ENCODE results near the gene DNAJC7.
A peak's percentile ranks its signal among the peaks of the same experiment; 100 is the strongest.

DNAJC7 gene

DNA sequence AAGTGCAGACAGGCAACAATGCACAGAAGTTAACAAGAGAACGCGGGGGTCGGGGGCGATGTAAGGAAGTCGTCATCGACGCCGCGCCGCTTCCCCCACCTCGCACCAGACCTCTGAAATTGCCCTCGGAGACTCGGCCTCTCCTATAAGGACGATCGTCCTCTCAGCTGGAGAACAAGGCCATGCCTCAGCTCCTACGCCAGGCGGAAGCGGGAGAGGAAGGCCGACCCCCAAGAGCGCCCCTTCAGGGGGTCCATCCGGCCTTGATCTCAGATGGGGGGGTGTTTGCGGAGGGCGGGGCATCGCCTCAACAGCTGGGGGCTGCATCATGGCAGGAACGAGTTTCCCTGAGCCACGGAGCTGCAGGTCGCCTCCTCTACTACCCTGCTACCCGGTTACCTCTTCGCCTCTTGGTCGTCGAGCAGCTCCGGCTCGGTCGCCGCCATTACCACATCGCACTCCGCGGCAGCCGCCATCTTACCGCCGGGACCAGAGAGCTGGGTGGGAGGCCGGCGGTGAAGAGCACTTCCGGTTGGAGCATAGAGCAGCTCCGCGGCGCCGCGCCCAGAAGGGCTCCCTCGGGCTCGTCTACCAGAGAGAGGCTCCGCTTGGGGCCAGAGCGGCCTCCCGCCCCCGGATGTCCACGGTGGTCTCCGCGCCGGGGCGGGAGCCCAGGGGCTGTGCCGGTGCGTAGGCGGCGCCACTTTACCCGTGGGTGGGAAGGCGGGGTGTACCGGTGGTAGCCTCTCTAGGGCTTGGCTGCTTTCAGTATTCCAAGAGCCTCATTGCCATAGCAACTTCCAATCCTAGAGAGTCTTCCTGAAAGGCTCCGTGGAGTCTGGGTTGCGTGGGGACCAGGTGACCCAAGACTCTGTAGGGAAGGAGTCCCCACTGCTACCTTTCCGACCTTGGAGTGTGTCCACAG, at the start of gene DNAJC7:
Gene DNAJC7, minus strand, starts transcription at position 499 of the 925 bp plus-strand sequence. Its CDS starts 23 bp downstream, at position 476.
- DNase-seq (ENCODE audit: low read depth, low spot score), result peak; percentile 75

- no peak for DNase-seq (ENCODE audit: low read depth, low spot score)
Measured at GRCh38 chr17:42065201-42065600, 48.0 kb upstream of the DNAJC7 start.

- DNase-seq (ENCODE audit: low read depth, low spot score), result no peak
Measured at GRCh38 chr17:42062681-42063080, 45.4 kb upstream of the DNAJC7 start.

- no peak for DNase-seq (ENCODE audit: low read depth, low spot score)
Measured at GRCh38 chr17:42061646-42062487, 44.6 kb upstream of the DNAJC7 start.

GRCh38 chr17:42060231-42060630, 43.0 kb upstream of the DNAJC7 start:
- DNase-seq (ENCODE audit: low read depth, low spot score), result no peak

DNA sequence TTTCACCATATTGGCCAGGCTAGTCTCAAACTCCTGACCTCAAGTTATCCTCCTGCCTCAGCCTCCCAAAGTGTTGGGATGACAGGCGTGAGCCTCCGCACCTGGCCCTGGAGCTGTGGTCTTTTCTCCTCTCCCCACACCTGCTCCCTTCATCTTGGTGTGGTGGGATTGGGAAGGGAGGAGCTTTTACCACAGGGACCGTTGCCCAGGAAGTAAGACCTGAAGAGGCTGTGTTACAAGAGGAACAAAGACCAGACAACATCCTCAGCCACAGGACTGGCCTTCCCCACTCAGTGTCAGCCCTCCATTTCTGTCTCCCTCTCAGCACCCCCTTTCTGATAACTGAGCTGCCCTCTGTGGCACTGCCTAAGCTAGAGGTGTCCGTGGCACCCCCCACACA, 42.6 kb upstream of the DNAJC7 start:
- no peak for DNase-seq (ENCODE audit: low read depth, low spot score)

DNA sequence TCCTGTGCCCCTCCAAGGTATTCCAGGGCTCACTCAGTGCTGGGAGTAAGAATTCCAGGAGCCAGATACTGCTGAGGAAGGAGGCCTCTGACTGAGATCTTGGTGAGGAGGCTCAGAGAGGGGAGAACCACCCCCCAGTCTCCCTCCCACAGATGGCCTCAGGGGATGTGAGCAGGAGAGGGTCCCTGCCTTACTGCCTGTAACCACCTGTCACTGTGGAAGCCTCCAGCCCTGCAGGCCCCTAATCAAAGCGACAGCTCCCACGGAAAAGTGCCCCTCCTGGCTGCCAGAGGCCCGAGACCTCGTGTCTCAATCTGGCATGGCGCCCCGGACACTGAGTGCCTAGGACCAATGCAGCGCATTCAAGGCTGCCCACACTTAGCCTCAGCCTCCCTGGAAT, 40.8 kb upstream of the DNAJC7 start:
- no peak for DNase-seq (ENCODE audit: low read depth, low spot score)

GRCh38 chr17:42056635-42057034, 39.4 kb upstream of the DNAJC7 start:
- DNase-seq (ENCODE audit: low read depth, low spot score), result no peak

GRCh38 chr17:42055496-42055895, 38.3 kb upstream of the DNAJC7 start:
- no peak for DNase-seq (ENCODE audit: low read depth, low spot score)

DNA sequence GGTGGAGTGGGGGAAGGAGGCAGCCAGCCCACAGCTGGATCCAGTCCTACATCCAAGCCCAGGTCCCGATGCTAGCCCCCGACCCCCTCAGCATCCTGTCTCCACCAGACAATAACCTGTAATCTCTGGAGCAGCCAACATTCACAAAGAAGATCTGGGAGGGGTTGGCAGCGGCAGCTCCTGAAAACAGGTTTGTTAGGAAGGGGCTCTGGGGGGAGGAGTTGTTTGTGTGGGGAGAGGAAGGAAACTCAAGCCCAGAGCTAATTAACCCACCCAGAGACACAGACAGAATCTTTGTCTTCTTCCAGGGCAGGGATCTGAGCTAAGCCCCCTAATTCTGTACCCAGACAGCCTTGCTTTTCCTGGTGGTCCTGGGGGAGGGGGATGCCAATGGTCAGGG, 37.8 kb upstream of the DNAJC7 start:
- DNase-seq (ENCODE audit: low read depth, low spot score), result no peak

DNA sequence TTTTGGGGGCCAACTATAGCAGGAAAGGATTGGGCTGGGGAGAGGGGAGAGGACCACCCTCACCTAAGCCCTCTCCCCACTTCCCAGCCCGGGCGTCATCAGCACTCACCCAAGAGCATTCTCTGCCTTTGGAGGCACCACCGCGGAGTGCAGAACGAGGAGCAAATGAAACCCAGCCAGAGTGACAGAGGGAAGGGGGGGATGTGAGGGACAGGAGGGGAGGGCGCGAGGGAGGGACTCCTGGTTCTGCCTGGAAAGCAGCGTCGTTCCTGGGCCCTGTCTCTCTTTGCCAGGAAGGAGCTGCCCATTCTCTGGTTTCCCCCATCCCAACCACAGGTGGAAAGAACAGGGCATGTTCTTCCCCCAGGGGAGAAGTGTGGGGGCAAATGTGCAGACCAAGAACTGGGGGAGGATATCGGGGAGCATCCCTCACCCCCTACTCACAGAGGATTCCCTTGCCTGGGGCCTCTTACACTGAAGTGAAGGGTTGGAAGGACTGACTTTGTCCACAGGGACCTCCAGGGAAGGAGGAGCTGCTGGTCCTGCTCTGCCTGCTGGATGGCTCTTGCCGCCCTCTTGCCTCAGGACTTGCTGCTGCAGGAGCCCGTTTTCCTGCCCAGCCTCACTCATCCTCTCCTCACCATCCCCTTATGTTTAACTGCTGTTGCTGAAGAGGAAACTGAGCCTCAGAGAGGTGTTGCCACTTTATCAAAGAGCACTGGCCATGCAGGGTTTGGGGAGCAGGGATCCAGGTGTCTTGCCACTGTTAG, 36.7 kb upstream of the DNAJC7 start:
- no peak for DNase-seq (ENCODE audit: low read depth, low spot score)

- DNase-seq (ENCODE audit: low read depth, low spot score), result no peak
Measured at GRCh38 chr17:42052346-42052877, 35.2 kb upstream of the DNAJC7 start.

DNA sequence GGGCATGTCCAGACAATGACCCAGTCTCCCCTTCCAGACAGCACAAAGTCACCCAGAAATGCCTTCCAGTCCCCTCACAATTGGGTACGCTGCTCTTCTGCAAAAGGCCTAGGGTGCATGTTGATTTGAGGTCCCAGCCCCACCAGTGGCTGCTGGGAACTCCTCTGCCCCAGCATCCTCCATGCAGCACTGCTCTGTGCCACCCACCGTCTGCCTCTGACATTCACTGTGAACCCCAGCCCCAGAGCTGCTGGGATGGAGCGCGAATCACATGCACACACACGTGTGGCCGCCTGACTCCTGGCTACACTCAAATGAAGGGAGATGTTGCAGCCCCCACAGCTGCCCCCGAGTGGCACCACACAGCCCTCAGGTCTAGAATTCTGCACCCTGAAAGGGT, 34.4 kb upstream of the DNAJC7 start:
- DNase-seq (ENCODE audit: low read depth, low spot score), result no peak

DNA sequence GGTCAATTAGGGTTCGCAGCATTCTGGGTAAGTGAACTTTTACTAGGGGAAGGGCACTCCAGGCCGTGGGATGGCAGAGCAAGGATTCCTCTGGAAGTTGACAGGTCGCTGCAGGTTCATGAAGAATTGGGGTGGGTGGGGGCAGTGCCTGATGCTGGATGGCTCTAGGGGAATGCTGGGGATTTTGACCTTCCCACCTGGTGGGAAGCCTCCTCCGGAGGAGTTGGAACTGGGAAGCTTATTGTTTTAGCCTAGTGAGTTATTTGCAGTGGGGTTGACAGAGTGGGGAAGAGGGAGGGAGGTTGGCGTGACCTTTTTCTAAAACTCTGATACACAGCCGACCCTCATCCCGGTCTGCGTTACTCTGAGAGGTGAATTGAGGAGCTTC, 33.8 kb upstream of the DNAJC7 start:
- DNase-seq (ENCODE audit: low read depth, low spot score), result no peak

GRCh38 chr17:42050393-42051012, 33.3 kb upstream of the DNAJC7 start, which contains the start of gene C17orf113:
C17orf113 (minus strand) TSS chr17:42050601; CDS start chr17:42043376, 7,225 bp downstream.
- DNase-seq (ENCODE audit: low read depth, low spot score), result peak; percentile 11

DNA sequence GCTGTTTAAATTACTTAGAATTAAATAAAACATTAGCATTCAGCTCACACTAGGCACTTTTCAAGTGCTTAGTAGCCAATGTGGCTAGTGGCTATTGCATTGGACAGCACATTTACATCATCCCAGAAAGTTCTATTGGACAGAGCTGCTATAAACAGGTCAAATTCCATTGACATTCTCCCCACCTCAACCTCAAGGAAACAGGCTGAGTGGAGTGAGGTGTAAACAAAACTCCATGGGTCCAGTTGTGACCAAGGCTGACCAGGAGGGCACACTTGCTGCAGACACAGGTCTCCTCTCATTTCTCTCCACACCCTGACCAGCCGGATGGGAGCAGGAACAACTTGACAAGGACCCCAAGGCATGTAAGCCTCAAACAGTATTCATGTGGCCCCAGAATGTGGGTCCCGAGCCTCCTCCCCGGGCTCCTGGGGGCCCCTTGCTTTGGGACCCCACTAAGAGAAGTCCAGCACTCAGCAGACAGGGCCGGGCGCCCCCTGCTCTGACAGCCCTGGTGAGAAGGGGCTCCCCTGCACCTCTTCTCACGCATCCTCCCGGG, 32.7 kb upstream of the DNAJC7 start:
- DNase-seq (ENCODE audit: low read depth, low spot score), result no peak

DNA sequence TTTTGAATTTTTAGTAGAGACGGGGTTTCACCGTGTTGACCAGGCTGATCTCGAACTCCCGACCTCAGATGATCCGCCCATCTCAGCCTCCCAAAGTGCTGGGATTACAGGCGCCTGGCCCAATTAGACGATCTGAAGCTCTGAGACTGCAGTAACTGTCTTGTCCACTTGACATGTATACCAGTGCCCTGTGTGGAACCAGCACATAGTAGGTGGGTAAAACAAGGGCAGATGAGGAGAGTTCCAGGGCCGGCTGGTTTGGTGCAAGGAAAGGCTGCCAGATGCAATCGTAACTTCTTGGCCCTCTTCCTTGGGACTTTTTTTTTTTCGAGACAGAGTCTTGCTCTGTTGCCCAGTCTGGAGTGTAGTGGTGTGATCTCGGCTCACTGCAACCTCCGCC, 30.1 kb upstream of the DNAJC7 start:
- DNase-seq (ENCODE audit: low read depth, low spot score), result no peak

DNA sequence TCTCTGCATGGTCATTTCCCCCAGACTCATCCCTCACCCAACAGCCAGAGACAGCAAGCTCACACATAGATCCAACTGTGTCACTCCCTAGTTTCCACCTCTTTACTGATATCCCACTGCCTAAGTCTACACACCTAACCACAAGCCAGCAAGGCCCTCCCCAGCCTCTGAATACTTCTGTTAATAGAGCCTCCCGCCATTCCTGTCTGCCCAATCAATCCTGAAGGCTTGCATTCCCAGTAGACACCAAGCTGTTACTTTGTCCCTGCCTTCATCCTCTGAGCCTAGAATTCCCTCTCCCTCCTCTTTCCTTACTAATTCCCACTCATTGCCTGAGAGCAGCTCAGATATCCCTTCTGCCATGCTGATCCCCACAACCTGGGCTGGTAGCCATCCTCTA, 28.5 kb upstream of the DNAJC7 start:
- DNase-seq (ENCODE audit: low read depth, low spot score), result no peak

DNA sequence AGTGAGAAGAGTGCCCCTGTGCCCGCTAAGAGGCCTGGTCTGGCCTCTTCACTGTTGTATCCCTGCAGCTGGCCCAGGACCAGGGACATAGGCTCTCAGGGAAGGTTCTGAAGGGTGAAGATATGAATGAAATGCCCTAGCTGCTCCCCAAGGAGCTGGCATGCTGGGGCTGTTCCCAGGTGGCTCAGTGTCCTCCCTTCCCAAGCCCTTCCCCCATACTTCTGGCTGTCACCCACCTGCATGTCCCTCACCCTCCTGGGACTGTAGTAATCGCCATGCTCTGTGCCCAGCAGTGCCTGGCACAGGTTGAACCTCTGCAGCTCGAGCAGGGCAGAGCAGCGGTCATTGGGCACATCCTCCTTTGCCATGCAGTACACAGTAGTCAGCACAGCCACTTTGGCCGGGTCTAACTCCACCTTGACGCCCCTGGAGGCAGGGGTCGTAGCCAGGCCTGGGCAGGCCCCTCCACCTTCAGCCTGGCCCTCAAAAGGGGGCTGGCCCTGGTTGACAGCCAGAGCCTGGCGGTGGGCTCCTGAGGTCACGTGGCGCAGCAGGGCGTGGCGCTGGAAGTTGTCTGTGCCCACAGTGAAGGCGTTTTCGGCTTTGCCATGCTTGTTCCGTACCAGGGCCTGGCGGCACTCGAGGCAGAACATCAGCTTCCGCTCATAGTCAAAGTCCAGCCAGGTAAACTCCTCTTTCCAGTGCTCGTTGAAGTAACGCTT, 25.5 kb upstream of the DNAJC7 start:
- no peak for DNase-seq (ENCODE audit: low read depth, low spot score)

GRCh38 chr17:42041619-42042018, 24.4 kb upstream of the DNAJC7 start:
- no peak for DNase-seq (ENCODE audit: low read depth, low spot score)

All from activated CD4-positive, CD25-positive, alpha-beta regulatory T cell treated with anti-CD3 and anti-CD28 coated beads, Interleukin-2, amount 50 U/mL, for 16 hours (primary cell).